Measurements from ENCODE around the gene EPN1. TPM values are rescaled to one million over a fixed set of nuclear protein-coding genes. Genes with fewer than 3 reads are reported as not detected.

EPN1 gene
- total and polyA plus RNA-seq, 2 of the 13 experiments (the other 11 are each of a cell fraction or from before 2014, with no cell fraction given) = 28.9 to 31.7 TPM

DNA sequence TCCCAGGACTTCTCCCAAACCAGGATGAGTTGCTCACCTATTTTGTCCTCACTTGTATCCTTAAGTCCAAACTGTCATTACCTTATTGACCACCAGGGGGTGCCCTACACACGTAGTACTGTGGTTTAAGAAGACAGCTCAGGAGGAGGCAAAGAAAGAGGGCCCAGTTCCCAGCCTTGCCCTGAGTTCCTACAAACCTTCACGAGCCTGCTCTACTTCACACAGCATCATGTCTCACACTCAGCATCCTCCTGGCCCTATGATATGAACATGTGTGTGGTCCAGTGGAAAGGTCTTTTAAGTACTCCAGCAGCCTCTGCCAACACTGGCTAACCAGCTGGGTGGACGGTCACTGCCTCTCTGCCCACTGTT, 42.6 kb upstream of the EPN1 start (continued):
- TF ChIP-seq, protein P1, sequence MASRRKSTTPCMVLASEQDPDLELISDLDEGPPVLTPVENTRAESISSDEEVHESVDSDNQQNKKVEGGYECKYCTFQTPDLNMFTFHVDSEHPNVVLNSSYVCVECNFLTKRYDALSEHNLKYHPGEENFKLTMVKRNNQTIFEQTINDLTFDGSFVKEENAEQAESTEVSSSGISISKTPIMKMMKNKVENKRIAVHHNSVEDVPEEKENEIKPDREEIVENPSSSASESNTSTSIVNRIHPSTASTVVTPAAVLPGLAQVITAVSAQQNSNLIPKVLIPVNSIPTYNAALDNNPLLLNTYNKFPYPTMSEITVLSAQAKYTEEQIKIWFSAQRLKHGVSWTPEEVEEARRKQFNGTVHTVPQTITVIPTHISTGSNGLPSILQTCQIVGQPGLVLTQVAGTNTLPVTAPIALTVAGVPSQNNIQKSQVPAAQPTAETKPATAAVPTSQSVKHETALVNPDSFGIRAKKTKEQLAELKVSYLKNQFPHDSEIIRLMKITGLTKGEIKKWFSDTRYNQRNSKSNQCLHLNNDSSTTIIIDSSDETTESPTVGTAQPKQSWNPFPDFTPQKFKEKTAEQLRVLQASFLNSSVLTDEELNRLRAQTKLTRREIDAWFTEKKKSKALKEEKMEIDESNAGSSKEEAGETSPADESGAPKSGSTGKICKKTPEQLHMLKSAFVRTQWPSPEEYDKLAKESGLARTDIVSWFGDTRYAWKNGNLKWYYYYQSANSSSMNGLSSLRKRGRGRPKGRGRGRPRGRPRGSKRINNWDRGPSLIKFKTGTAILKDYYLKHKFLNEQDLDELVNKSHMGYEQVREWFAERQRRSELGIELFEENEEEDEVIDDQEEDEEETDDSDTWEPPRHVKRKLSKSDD (CRISPR knock-in tag; IDR thresholded peaks at IDR 0.05; ENCODE audit: low read depth) = no peak
- TF ChIP-seq GABPA (IDR thresholded peaks at IDR 0.05; ENCODE audit: low read depth, low read length) (no peak), GABPA (CRISPR knock-in tag; IDR thresholded peaks at IDR 0.05; ENCODE audit: low read depth) (peak; percentile 35), SMC3 (IDR thresholded peaks at IDR 0.05; ENCODE audit: low read length) (peak; percentile 41), ZSCAN9 (CRISPR knock-in tag; IDR thresholded peaks at IDR 0.05; ENCODE audit: borderline replicate concordance) (no peak), DR1 (CRISPR knock-in tag; IDR thresholded peaks at IDR 0.05) (no peak), SP4 (CRISPR knock-in tag; IDR thresholded peaks at IDR 0.05) (no peak)
- TF ChIP-seq, protein P2, sequence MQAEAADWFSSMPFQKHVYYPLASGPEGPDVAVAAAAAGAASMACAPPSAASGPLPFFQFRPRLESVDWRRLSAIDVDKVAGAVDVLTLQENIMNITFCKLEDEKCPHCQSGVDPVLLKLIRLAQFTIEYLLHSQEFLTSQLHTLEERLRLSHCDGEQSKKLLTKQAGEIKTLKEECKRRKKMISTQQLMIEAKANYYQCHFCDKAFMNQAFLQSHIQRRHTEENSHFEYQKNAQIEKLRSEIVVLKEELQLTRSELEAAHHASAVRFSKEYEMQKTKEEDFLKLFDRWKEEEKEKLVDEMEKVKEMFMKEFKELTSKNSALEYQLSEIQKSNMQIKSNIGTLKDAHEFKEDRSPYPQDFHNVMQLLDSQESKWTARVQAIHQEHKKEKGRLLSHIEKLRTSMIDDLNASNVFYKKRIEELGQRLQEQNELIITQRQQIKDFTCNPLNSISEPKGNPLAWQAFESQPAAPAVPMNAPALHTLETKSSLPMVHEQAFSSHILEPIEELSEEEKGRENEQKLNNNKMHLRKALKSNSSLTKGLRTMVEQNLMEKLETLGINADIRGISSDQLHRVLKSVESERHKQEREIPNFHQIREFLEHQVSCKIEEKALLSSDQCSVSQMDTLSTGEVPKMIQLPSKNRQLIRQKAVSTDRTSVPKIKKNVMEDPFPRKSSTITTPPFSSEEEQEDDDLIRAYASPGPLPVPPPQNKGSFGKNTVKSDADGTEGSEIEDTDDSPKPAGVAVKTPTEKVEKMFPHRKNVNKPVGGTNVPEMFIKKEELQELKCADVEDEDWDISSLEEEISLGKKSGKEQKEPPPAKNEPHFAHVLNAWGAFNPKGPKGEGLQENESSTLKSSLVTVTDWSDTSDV (CRISPR knock-in tag; IDR thresholded peaks at IDR 0.05) = no peak
- TF ChIP-seq, protein P3, sequence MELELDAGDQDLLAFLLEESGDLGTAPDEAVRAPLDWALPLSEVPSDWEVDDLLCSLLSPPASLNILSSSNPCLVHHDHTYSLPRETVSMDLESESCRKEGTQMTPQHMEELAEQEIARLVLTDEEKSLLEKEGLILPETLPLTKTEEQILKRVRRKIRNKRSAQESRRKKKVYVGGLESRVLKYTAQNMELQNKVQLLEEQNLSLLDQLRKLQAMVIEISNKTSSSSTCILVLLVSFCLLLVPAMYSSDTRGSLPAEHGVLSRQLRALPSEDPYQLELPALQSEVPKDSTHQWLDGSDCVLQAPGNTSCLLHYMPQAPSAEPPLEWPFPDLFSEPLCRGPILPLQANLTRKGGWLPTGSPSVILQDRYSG (CRISPR knock-in tag; IDR thresholded peaks at IDR 0.05) = no peak
